H1 (cell line): ENCODE data around the gene P2RX5. TPM values are rescaled to one million over a fixed set of nuclear protein-coding genes. Genes with fewer than 3 reads are reported as not detected.

ENCODE experiments used
- ATF3 ChIP-seq: IDR thresholded peaks from 2 replicates; pipeline ENCODE4 v1.6.1; 2011; ENCODE audit warnings: low read depth, mild to moderate bottlenecking, low read length; ENCODE audit not compliant: insufficient read depth
- CBX5 ChIP-seq: fragments of 300-800, 300-1000 bp; sonication (generic); IDR thresholded peaks from 2 replicates; pipeline ENCODE4 v1.7.1; 2016; ENCODE audit warnings: antibody characterized with exemption, low read length, low read depth
- CREB1 ChIP-seq: IDR thresholded peaks from 2 replicates; pipeline ENCODE4 v1.6.1; 2012; ENCODE audit warnings: inconsistent platforms
- EP300 ChIP-seq, 2 experiments: IDR thresholded peaks; 1 replicate in 1 of 2; 2 replicates in 1 of 2; pipeline ENCODE4 v1.6.1; 2011 to 2012; ENCODE audit warnings: low read depth in 2 of 2, low read length in 2 of 2, mild to moderate bottlenecking in 2 of 2, borderline replicate concordance in 1 of 2, inconsistent platforms in 1 of 2, moderate library complexity in 1 of 2
- EZH2 ChIP-seq: fragments of 200-600 bp; sonication (generic); IDR thresholded peaks from 2 replicates; pipeline ENCODE4 v1.7.1; 2012; ENCODE audit warnings: low read depth, mild to moderate bottlenecking, moderate library complexity, low read length, inconsistent platforms; ENCODE audit not compliant: severe bottlenecking
- JUN ChIP-seq: IDR thresholded peaks from 2 replicates; pipeline ENCODE4 v1.6.1; 2011; ENCODE audit warnings: low read depth, mild to moderate bottlenecking, improper control_type of control experiment, low read length
- SP2 ChIP-seq: IDR thresholded peaks from 2 replicates; pipeline ENCODE4 v1.6.1; 2012; ENCODE audit warnings: mild to moderate bottlenecking, low read length, inconsistent platforms
- polyA plus RNA-seq, 7 experiments: library from polyadenylated mRNA; depleted of rRNA in 3 of 7; stranded (reverse) in 5 of 7; unstranded in 2 of 7; fragments of >200 nt in 5 of 7; fragments of 200-250 nt in 2 of 7; gene quantifications; 1 replicate in 5 of 7; 2 replicates in 1 of 7; 4 replicates in 1 of 7; pipeline versions ENCODE4 v1.2.1 to v1.2.3, GENCODE V29; 2011 to 2013; ENCODE audit warnings: missing spikeins in 2 of 7, mixed read lengths in 2 of 7
- total RNA-seq: library from RNA; stranded (reverse); fragmentation: NEBNext Ultra II Directional; extraction: Animal tissue kit (Norgen Biotek cat#: 25700); gene quantifications from 2 replicates; pipeline ENCODE4 v1.2.1, GENCODE V29; 2021

P2RX5 gene
- total and polyA plus RNA-seq, 2 of the 8 experiments (the other 6 are each of a cell fraction or from before 2014, with no cell fraction given) = 12.0 to 15.6 TPM

- TF ChIP-seq EP300 (IDR thresholded peaks at IDR 0.05; ENCODE audit: borderline replicate concordance in 1 of 2, low read depth in 2 of 2, low read length in 2 of 2) (no peak), SP2 (no peak), ATF3 (no peak), CBX5 (no peak), JUN (no peak), CREB1 (no peak), EZH2 (no peak)
- TF ChIP-seq, all 59 proteins: peak for 0
These were observed 729 bp downstream of the P2RX5 start (continued) for GRCh38 chr17:3695129-3695722.
